GM06990 (cell line): ENCODE results near the gene KRTAP3-1.

Source experiments
- DNase-seq: peaks from one replicate; pipeline ENCODE4 v3.0.0-alpha.2; 2011; ENCODE audit not compliant: insufficient read length; ENCODE audit errors: extremely low read depth
- H3K27me3 ChIP-seq: replicated peaks from 2 replicates; pipeline ENCODE4 v1.6.0; 2011; ENCODE audit warnings: low read length; ENCODE audit not compliant: control insufficient read depth, insufficient read depth
- H3K36me3 ChIP-seq: 2 replicates; pipeline ENCODE4 v1.5.1; 2011; ENCODE audit warnings: low read length; ENCODE audit not compliant: control insufficient read depth, insufficient read depth
- H3K4me3 ChIP-seq: replicated peaks from 2 replicates; pipeline ENCODE4 v1.5.1; 2011; ENCODE audit warnings: low read depth, mild to moderate bottlenecking, control low read depth, low read length
- TF ChIP-seq, protein P1 (sequence below): IDR thresholded peaks from 2 replicates; pipeline ENCODE4 v1.5.1; 2011; ENCODE audit warnings: low read length, control low read depth, mild to moderate bottlenecking, inconsistent platforms; ENCODE audit not compliant: insufficient read depth, poor library complexity, severe bottlenecking

KRTAP3-1 gene

GRCh38 chr17:40967582-40967981, 41.3 kb downstream of the KRTAP3-1 start:
- no peak for DNase-seq
- Histone ChIP-seq H3K27me3 (no peaks in the 10 kb centered on the region), H3K36me3 (no peaks in the 10 kb centered on the region), H3K4me3 (no peak overlapping the region)
- TF ChIP-seq, protein P1, sequence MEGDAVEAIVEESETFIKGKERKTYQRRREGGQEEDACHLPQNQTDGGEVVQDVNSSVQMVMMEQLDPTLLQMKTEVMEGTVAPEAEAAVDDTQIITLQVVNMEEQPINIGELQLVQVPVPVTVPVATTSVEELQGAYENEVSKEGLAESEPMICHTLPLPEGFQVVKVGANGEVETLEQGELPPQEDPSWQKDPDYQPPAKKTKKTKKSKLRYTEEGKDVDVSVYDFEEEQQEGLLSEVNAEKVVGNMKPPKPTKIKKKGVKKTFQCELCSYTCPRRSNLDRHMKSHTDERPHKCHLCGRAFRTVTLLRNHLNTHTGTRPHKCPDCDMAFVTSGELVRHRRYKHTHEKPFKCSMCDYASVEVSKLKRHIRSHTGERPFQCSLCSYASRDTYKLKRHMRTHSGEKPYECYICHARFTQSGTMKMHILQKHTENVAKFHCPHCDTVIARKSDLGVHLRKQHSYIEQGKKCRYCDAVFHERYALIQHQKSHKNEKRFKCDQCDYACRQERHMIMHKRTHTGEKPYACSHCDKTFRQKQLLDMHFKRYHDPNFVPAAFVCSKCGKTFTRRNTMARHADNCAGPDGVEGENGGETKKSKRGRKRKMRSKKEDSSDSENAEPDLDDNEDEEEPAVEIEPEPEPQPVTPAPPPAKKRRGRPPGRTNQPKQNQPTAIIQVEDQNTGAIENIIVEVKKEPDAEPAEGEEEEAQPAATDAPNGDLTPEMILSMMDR = no peak

DNA sequence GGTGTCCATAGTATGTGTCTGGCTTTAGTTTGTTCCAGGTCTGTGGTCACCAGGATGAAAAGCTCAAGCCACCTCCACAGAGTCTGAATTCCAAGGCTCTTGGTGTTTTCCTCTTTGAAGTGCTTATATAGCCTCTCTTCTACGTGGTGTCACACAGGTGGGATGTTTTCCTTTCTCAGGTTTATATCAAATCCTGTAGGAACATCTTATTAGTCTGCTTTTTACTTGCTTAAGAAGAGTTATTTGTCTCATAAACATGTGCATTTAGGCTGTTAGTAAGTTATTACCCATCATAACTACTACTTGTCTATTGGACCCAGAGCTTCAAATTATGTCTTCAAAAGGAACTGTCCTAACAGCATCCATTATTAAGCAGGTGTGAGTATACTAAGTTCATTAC, 42.1 kb downstream of the KRTAP3-1 start, which contains the start of gene KRT39:
TSS of gene KRT39 (minus strand) at position 101 of the 400 bp plus-strand sequence. CDS start at position 9, 92 bp downstream.
- H3K27me3 ChIP-seq = no peaks in the 10 kb centered on the region
- H3K36me3 ChIP-seq = no peaks in the 10 kb centered on the region
- TF ChIP-seq, protein P1 = no peak
- DNase-seq = no peak
- H3K4me3 ChIP-seq = no peak within 1 kb of the TSS

DNA sequence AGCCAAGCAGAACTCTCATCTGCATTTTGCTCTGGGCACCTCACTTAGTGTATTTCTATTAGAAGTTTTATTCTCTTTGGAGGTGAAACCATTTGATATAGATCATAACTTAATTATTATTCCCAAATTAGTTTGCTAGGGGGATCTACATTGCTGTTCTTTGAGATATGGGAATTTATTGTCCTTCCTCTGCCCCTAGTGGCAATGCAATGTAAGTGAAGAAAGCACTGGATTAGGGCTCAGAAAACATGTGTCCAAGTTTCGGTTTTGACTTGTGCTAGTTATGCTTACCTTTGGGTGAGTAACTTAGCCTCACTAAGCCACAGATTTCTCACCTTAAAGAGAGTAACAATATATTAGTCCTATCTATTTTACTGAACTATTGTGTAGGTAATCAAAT, 45.1 kb downstream of the KRTAP3-1 start:
- TF ChIP-seq, protein P1 = peak; percentile 58
- Histone ChIP-seq H3K27me3 (no peaks in the 10 kb centered on the region), H3K4me3 (no peak overlapping the region), H3K36me3 (no peaks in the 10 kb centered on the region)
- DNase-seq = no peak

DNA sequence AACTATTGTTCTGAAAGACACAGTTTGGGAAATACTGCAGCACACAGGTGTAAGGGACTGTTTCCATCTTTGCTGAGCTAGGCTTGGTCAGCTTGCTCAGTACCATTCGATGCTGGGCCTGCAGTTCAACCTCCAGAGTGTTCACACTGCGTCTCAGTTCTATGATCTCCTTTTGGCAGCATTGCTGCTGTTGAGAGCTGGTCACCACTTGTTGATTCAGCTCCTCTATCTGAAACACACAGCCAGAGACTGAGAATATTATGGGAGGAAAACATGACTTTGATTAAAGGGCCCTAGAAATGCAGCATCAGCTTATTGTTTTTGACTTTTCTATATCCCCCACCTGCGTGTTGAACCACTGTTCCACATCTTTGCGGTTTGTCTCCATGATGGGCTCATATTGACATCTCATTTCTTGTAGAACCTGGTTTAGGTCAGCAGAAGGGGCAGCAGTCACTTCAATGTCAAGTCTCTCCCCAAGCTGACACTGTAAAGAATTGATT, 46.8 kb downstream of the KRTAP3-1 start:
- Histone ChIP-seq H3K36me3 (no peaks in the 10 kb centered on the region), H3K27me3 (no peaks in the 10 kb centered on the region), H3K4me3 (no peak overlapping the region)
- TF ChIP-seq, protein P1 = no peak
- DNase-seq = no peak

DNA sequence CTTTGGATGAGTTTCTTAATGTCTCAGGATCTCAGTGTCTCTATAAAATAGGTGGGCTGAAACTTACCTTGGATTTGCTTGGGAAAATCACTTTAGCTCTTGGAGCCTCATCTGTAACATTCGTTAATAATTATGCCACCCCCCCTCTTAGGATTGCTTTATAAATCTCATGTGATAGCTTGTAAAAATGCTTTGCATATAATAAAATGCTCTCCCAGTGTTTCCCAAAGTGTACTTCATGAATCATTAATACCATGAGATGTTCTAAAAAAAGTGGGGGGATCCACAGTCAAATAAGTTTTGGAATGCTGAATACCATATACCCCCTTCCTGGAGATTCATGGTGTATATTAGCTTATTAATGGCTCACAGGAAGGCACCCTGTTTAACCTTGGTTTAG, 47.3 kb downstream of the KRTAP3-1 start:
- TF ChIP-seq, protein P1 = no peak
- no peaks in the 10 kb centered on the region for H3K36me3 ChIP-seq
- no peak overlapping the region for H3K4me3 ChIP-seq
- no peaks in the 10 kb centered on the region for H3K27me3 ChIP-seq
- DNase-seq = no peak

DNA sequence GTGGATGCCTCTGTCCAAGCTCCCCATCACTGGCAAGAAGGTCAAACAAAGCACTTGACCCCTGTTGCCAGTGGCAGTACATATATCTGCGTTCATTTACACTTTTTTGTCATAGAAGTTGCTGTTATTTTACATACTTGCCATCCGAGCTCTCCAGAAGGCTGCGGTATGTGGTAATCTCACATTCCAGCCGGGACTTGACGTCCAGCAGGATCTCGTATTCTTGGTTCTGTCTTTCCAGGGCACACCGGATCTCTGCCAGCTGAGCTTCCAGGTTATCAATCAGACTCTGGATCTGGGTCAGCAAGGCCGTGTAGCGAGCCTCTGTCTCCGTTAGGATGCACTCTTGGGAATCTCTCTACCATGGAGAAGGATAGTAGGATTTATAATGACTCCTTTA, 48.8 kb downstream of the KRTAP3-1 start:
- TF ChIP-seq, protein P1 = no peak
- Histone ChIP-seq H3K36me3 (no peaks in the 10 kb centered on the region), H3K27me3 (no peaks in the 10 kb centered on the region), H3K4me3 (no peak overlapping the region)
- no peak for DNase-seq
